ENCODE results near the gene NELFE.

GRCh38 chr6:31978831-31979230, 20.1 kb upstream of the NELFE start:
- TF ChIP-seq CTCF (conservative IDR thresholded peaks at IDR 0.05; ENCODE audit: low read length) (no peak), EZH2phosphoT487 (IDR thresholded peaks at IDR 0.05; ENCODE audit: borderline replicate concordance, low read depth, low read length) (no peak)
